ENCODE measurements around the gene DACH1. TPM values are rescaled to one million over a fixed set of nuclear protein-coding genes. Genes with fewer than 3 reads are reported as not detected.

DACH1 gene
- total and polyA plus RNA-seq, 2 of the 13 experiments (the other 11 are each of a cell fraction or from before 2014, with no cell fraction given): not detected

DNA sequence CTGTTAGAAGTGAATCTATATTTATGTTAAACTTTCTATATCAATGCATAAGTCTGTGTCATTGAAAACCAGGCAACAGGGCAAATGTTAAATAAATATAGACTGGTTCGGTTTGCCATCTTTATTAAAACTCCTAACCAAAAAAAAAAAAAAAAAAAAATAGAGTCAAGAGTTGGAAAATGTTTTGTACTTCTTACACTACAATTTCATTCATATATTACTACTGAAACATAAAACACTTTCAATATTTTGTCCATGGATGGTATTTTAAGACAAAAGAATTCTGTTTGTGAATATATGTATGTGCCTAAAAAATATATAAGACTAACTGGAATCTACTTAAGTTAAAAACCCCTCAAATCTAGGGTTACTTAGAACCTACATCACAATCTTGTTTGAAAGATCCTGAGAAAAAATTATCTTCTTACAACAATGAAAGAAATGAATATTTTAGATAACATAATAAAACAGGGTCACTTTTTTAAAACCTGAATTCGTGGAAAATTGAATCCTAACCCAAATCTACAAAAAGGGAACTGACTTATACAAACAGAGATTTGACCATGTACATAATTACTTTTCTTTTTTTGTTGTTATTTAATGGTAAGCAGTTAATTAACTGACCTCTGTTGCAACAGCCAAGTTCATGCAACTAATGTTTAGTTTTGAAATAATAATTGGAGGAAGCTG lies 5.1 kb downstream of the DACH1 start:
- ATAC-seq: no peak
- Histone ChIP-seq H3K36me3 (replicated peaks in 1 of 2; ENCODE audit: control insufficient read depth in 1 of 2, insufficient read depth in 2 of 2, low read length in 2 of 2) (no peaks in the 10 kb centered on the region), H3K4me3 (replicated peaks in 1 of 3; ENCODE audit: insufficient read depth in 1 of 3, low read depth in 2 of 3, low read length in 3 of 3) (no peak overlapping the region), H3K27me3 (ENCODE audit: control insufficient read depth in 1 of 2, insufficient read depth in 2 of 2, low read length in 2 of 2) (peaks cover 7 to 22% of the 10 kb centered on the region in 2 experiments; a peak in 4 of 5 replicates), H2AFZ (ENCODE audit: low read length) (no peak overlapping the region), H3K4me1 (ENCODE audit: insufficient read depth, low read length) (no peaks in the 10 kb centered on the region), H3K9me3 (ENCODE audit: low read length) (no peaks in the 10 kb centered on the region), H3K27ac (ENCODE audit: extremely low read length, insufficient read depth, low read length) (no peak overlapping the region), H3K79me2 (ENCODE audit: insufficient read depth, low read length) (no peaks in the 10 kb centered on the region), H3K4me2 (ENCODE audit: low read depth, low read length) (no peak overlapping the region), H3K9ac (ENCODE audit: insufficient read depth, low read depth, low read length) (no peak overlapping the region), H4K20me1 (ENCODE audit: insufficient read depth, low read length) (no peaks in the 10 kb centered on the region)
- intact Hi-C loops (cut with micrococcal nuclease; ENCODE audit: unreplicated experiment): loop anchor here (2.0 kb wide), 1 partner anchor 21 kb away; no protein-coding TSS in a partner anchor
- in situ Hi-C loops (cut with HindIII; ENCODE audit: extremely low pct_ligation_motif_present, low pct_unique_long_range_greater_than_20kb): no loop called here
- DNase-seq (ENCODE audit: low spot score): no peak
- TF ChIP-seq, protein P1, sequence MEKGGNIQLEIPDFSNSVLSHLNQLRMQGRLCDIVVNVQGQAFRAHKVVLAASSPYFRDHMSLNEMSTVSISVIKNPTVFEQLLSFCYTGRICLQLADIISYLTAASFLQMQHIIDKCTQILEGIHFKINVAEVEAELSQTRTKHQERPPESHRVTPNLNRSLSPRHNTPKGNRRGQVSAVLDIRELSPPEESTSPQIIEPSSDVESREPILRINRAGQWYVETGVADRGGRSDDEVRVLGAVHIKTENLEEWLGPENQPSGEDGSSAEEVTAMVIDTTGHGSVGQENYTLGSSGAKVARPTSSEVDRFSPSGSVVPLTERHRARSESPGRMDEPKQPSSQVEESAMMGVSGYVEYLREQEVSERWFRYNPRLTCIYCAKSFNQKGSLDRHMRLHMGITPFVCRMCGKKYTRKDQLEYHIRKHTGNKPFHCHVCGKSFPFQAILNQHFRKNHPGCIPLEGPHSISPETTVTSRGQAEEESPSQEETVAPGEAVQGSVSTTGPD (CRISPR knock-in tag; IDR thresholded peaks at IDR 0.05): no peak
- TF ChIP-seq ARNT2 (CRISPR knock-in tag; IDR thresholded peaks at IDR 0.05; ENCODE audit: low read depth) (no peak), SYNCRIP (IDR thresholded peaks at IDR 0.05; ENCODE audit: insufficient read depth, low read depth, low read length) (no peak), ZNF180 (CRISPR knock-in tag; IDR thresholded peaks at IDR 0.05; ENCODE audit: borderline replicate concordance, low read depth) (no peak), MIER3 (CRISPR knock-in tag; IDR thresholded peaks at IDR 0.05; ENCODE audit: borderline replicate concordance) (no peak), BHLHE40 (IDR thresholded peaks at IDR 0.05; ENCODE audit: low read length) (no peak), ELF3 (CRISPR knock-in tag; IDR thresholded peaks at IDR 0.05) (no peak), ZSCAN12 (CRISPR knock-in tag; IDR thresholded peaks at IDR 0.05) (no peak), PTBP1 (IDR thresholded peaks at IDR 0.05; ENCODE audit: low read depth, low read length, poor library complexity, severe bottlenecking) (no peak), HNRNPK (IDR thresholded peaks at IDR 0.05; ENCODE audit: low read depth, low read length, poor library complexity, severe bottlenecking) (no peak), MTA3 (CRISPR knock-in tag; IDR thresholded peaks at IDR 0.05) (no peak), NFE2L1 (CRISPR knock-in tag; IDR thresholded peaks at IDR 0.05; ENCODE audit: borderline replicate concordance) (no peak)
- TF ChIP-seq, protein P2, sequence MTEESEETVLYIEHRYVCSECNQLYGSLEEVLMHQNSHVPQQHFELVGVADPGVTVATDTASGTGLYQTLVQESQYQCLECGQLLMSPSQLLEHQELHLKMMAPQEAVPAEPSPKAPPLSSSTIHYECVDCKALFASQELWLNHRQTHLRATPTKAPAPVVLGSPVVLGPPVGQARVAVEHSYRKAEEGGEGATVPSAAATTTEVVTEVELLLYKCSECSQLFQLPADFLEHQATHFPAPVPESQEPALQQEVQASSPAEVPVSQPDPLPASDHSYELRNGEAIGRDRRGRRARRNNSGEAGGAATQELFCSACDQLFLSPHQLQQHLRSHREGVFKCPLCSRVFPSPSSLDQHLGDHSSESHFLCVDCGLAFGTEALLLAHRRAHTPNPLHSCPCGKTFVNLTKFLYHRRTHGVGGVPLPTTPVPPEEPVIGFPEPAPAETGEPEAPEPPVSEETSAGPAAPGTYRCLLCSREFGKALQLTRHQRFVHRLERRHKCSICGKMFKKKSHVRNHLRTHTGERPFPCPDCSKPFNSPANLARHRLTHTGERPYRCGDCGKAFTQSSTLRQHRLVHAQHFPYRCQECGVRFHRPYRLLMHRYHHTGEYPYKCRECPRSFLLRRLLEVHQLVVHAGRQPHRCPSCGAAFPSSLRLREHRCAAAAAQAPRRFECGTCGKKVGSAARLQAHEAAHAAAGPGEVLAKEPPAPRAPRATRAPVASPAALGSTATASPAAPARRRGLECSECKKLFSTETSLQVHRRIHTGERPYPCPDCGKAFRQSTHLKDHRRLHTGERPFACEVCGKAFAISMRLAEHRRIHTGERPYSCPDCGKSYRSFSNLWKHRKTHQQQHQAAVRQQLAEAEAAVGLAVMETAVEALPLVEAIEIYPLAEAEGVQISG (CRISPR knock-in tag; IDR thresholded peaks at IDR 0.05): no peak
- TF ChIP-seq, protein P3, sequence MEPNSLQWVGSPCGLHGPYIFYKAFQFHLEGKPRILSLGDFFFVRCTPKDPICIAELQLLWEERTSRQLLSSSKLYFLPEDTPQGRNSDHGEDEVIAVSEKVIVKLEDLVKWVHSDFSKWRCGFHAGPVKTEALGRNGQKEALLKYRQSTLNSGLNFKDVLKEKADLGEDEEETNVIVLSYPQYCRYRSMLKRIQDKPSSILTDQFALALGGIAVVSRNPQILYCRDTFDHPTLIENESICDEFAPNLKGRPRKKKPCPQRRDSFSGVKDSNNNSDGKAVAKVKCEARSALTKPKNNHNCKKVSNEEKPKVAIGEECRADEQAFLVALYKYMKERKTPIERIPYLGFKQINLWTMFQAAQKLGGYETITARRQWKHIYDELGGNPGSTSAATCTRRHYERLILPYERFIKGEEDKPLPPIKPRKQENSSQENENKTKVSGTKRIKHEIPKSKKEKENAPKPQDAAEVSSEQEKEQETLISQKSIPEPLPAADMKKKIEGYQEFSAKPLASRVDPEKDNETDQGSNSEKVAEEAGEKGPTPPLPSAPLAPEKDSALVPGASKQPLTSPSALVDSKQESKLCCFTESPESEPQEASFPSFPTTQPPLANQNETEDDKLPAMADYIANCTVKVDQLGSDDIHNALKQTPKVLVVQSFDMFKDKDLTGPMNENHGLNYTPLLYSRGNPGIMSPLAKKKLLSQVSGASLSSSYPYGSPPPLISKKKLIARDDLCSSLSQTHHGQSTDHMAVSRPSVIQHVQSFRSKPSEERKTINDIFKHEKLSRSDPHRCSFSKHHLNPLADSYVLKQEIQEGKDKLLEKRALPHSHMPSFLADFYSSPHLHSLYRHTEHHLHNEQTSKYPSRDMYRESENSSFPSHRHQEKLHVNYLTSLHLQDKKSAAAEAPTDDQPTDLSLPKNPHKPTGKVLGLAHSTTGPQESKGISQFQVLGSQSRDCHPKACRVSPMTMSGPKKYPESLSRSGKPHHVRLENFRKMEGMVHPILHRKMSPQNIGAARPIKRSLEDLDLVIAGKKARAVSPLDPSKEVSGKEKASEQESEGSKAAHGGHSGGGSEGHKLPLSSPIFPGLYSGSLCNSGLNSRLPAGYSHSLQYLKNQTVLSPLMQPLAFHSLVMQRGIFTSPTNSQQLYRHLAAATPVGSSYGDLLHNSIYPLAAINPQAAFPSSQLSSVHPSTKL (CRISPR knock-in tag; IDR thresholded peaks at IDR 0.05): no peak
- TF ChIP-seq, protein P4, sequence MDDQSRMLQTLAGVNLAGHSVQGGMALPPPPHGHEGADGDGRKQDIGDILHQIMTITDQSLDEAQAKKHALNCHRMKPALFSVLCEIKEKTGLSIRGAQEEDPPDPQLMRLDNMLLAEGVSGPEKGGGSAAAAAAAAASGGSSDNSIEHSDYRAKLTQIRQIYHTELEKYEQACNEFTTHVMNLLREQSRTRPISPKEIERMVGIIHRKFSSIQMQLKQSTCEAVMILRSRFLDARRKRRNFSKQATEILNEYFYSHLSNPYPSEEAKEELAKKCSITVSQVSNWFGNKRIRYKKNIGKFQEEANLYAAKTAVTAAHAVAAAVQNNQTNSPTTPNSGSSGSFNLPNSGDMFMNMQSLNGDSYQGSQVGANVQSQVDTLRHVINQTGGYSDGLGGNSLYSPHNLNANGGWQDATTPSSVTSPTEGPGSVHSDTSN (CRISPR knock-in tag; IDR thresholded peaks at IDR 0.05; ENCODE audit: borderline replicate concordance): no peak
- no TSS peak for BruUV-seq (replicated peaks)
- ChIA-PET CTCF (ENCODE audit: low intra/inter-chr PET ratio, low total read pairs) (no interaction called here), POLR2A (no interaction called here)
- no peak for FAIRE-seq
- WGBS (ENCODE audit: low lambda C conversion rate): 0% methylated on average over 2 of the region's 2 CpGs

Measured in HepG2 (cell line).